ENCODE measurements around the gene SS18L1.

SS18L1 gene

DNA sequence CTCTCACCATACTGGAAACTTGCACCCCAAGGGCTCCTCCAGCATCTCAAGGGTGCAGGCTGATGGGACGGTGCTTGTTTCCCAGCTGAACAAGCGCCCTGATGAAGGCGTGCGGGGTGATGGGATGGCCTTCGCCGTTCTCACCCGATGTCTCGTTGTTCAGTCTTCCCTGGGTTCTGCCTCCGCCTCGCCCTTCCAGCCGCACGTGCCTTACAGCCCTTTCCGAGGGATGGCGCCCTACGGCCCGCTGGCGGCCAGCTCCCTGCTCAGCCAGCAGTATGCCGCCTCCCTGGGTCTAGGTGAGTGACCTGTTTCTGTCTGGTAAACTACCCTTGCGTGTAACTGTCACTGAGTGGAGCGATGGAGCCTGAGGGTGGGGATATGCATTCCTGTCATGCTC is 17.4 kb upstream of the SS18L1 start:
- TF ChIP-seq ZNF274 (IDR thresholded peaks at IDR 0.05; ENCODE audit: low read depth, low read length) = no peak
- H3K4me3 ChIP-seq (ENCODE audit: low read length) = no peak overlapping the region

DNA sequence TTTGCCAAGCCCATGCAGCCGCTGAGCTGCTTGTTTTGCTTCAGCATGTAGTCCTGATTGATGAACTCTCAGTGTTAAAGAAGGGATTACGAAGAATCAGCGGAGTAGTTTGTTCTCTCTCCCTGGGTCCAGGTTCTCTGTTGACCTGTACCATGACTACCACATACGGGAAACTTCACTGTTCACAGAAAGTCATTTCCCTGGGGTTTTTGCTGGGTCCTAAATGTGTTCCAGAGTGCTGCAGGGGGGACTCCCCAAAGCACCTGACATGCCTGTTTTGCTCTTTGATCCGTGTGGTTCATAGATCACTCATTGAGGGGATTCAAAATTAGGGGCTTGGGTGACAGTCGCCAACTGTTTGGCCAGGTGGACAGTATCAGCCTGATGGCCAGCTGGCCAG is 15.8 kb upstream of the SS18L1 start:
- no peak for TF ChIP-seq ZNF274 (IDR thresholded peaks at IDR 0.05; ENCODE audit: low read depth, low read length)

DNA sequence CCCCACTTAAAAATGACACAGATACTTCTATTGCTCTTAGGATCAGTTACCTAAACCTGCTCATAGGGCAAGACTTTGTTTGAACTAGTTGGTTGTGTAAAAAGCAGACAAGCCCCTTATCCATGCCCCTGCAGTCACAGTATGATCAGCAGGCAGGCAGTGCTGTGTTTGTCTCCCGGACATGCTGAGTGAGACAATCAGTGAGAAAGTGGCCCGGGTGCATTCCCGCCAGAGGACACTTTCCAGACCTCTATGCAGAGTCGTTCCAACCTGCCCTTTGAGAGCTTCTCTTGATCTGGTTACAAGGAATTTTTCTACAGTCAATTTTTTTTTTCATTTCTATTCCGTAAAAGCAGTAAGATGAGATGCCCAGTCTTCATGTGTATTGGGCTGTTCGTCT is 15.1 kb upstream of the SS18L1 start:
- no peak for TF ChIP-seq ZNF274 (IDR thresholded peaks at IDR 0.05; ENCODE audit: low read depth, low read length)
- H3K4me3 ChIP-seq (ENCODE audit: low read length) = no peak overlapping the region

More for the DNA sequence above, 15.8 kb upstream of the SS18L1 start:
- no peak overlapping the region for H3K4me3 ChIP-seq (ENCODE audit: low read length)

DNA sequence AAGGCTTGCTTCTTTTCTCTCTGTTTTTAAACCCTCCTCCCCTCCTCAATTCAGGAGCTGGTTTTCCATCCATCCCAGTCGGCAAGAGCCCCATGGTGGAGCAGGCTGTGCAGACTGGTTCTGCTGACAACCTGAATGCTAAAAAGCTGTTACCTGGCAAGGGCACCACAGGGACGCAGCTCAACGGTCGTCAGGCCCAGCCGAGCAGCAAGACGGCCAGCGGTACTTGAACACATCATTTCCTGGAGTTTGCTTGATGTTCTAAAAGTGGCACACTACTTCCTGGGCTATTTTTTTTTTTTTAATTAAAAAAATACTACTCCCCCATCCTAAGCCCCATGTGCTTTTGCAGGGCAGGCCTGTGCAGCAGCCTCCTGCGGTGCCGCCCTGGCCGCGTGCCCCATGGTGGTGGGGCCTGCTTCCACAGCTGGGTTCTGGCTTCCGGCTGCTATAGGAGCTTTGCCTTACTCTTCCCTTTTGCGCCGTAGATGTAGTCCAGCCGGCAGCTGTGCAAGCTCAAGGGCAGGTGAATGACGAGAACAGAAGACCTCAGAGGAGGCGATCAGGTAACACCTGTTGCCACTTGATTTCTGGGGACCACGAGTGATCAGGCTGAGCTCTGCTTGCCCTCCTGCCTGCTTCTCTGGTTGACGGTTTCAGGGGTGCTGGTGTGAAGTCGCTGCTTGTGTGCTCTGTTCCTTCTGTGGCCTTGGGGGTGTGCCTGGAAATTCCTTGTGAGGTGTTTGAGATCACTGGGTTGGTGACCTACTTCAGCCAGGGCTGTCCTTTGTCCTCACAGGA is 13.6 kb upstream of the SS18L1 start:
- TF ChIP-seq ZNF274 (IDR thresholded peaks at IDR 0.05; ENCODE audit: low read depth, low read length) = no peak
- H3K4me3 ChIP-seq (ENCODE audit: low read length) = no peak overlapping the region

DNA sequence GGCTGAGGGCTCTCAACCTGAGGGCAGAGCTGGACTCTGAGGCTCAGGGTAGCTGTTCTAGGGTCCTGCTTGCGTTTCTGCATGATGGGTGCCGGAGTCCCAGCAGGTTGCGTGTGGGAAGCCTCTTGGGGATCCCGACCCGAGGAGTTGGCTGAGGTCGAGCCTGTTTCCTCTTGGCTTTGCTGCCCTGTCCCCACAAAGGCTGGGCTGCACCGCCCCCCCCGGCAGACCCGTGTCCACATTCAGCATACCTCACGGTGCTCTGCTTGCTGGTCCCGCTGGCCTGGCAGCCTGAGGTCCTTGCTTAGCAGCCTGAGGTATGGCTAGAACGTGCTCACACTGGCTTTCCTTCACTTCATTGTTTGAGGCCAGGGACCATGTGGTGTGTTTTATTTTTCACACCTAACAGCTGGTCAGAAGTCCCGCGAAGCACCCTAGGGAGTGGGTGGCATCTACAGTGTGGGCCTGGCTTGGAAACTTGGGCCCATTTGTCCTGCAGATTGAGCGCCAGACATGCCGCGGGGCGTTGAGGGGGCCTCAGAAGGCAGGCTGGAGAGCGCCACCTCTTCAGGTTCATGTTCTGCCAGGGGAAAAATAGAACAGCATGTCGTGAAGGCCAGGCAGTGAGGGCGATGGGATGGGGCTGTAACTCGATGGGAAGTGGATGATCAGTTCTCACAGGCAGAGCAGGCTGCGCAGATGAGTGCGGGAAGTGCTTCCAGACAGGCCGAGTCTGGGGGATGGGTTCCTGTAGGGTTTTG is 11.8 kb upstream of the SS18L1 start:
- no peak for TF ChIP-seq ZNF274 (IDR thresholded peaks at IDR 0.05; ENCODE audit: low read depth, low read length)
- no peak overlapping the region for H3K4me3 ChIP-seq (ENCODE audit: low read length)

DNA sequence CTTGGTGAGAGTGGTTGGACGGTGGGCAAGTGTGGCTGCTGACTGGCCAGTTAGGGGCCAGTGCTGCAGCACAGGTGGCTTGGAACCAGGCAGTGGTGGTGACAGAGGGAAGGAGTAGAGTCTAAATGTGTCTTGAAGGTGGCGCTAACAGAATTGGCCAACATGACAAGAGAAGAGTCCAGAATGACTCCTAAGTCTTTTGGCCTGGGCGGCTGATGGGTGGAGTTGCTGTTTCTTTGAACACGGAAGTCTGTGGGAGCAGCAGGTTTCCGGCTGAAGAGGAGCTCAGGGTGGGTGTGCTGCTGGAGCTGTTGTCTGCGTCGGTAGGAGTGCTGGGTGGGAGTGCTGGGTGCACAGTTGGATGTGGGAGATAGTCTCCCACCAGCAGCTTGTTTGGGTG is 11.1 kb upstream of the SS18L1 start:
- TF ChIP-seq ZNF274 (IDR thresholded peaks at IDR 0.05; ENCODE audit: low read depth, low read length) = no peak
- H3K4me3 ChIP-seq (ENCODE audit: low read length) = no peak overlapping the region

DNA sequence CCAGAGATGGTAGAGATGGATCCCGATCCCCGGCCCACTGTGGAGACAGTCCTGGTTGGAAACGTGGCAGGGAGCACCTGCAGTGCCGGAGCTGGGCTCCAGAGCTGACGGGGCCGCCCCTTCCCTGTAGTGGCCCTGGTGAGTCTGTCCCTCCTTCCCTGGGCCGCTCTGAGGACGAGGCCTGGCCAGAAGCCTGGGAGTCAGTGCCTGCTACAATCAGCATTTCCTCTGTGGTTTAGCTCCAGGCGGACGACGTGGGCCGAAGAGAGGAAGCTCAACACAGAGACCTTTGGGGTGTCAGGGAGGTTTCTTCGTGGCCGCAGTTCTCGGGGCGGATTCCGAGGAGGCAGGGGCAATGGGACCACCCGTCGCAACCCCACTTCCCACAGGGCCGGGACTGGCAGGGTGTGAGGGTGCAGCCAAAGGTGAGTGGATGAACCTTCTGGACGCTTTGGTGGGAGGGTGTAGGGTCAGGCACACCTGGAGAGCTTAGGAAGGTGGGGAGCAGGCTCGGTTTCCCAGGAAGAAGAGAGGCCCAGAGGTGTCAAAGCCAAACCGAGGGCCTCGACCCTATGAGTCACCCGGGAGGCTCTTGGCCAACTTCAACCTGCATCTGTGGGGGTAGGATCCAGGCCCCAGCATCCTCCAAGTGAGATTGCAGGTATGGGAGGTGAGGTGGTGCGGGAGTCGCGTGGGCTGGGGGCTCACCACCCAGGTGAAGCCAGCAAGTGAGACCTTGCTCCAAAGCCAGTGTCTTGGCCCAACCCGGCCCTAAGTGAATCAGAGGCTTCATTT is 10.3 kb upstream of the SS18L1 start:
- no peak overlapping the region for H3K4me3 ChIP-seq (ENCODE audit: low read length)
- no peak for TF ChIP-seq ZNF274 (IDR thresholded peaks at IDR 0.05; ENCODE audit: low read depth, low read length)

DNA sequence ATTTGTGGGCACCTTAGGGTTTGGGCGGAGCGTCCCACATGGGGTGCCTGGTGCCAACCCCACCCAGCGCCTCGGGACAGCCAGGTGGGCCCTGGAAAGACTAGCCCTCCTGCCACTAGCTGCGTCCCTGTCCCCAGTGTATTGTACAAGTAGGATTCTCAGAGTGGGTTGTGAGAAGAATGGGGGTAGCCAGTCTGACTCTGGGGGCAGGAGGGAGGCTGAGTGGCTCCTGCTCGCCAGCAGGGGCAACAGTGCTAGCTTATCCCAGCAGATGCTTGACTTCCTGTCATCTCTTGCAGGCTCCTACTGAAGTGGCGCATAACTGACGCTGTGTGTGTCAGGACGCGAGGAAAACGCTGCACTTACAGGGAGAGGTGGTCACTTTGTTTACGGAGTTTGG is 9.7 kb upstream of the SS18L1 start:
- H3K4me3 ChIP-seq (ENCODE audit: low read length) = no peak overlapping the region
- no peak for TF ChIP-seq ZNF274 (IDR thresholded peaks at IDR 0.05; ENCODE audit: low read depth, low read length)

DNA sequence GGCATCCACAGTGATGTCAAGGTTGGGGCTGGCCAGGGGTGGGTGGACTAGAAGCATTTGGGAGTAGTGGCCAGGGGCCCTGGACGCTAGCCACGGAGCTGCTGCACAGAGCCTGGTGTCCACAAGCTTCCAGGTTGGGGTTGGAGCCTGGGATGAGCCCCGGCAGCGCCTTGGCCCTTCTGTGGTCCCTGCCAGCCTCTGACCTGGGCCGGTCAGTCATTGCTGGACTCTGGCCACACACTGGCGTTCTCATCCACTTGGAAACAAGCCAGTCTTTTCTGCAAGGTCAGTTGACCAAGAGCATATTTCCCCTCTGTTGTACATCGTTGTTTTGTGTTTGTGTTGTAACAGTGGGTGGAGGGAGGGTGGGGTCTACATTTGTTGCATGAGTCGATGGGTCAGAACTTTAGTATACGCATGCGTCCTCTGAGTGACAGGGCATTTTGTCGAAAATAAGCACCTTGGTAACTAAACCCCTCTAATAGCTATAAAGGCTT is 8.8 kb upstream of the SS18L1 start:
- no peak for TF ChIP-seq ZNF274 (IDR thresholded peaks at IDR 0.05; ENCODE audit: low read depth, low read length)
- H3K4me3 ChIP-seq (ENCODE audit: low read length) = no peak overlapping the region

DNA sequence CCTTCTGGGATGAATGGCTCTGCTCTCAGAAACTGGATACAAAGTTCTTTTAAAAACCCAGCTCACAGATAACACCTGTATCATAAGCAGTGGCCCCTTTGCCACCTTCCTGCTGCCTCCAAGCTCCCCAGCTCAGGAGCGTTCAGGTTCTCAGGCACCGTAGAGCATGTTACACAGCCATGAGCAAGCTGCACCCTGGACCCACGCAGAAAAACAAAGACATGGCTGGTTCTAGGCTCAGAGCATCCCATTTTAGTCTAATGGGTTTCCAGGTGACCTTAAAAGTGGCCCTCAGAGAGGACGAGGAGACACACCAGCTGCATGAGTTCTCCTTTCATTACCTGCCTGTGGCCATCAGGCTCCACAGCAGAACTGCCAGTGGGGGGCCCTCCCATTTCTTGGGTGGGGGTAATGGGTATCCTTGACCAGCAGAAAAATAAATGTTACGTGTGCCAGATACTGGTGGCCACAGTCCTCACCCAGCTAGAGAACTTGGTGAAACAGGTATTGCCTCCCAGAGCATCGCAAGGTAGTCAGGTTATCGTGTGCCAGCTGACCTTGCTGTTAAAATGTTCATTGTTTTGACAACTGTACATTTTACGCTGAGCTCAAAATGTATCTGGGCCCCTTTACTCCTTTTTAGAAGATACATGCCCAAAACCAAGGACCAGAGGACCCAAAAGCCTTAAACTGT is 7.8 kb upstream of the SS18L1 start:
- no peak for TF ChIP-seq ZNF274 (IDR thresholded peaks at IDR 0.05; ENCODE audit: low read depth, low read length)

DNA sequence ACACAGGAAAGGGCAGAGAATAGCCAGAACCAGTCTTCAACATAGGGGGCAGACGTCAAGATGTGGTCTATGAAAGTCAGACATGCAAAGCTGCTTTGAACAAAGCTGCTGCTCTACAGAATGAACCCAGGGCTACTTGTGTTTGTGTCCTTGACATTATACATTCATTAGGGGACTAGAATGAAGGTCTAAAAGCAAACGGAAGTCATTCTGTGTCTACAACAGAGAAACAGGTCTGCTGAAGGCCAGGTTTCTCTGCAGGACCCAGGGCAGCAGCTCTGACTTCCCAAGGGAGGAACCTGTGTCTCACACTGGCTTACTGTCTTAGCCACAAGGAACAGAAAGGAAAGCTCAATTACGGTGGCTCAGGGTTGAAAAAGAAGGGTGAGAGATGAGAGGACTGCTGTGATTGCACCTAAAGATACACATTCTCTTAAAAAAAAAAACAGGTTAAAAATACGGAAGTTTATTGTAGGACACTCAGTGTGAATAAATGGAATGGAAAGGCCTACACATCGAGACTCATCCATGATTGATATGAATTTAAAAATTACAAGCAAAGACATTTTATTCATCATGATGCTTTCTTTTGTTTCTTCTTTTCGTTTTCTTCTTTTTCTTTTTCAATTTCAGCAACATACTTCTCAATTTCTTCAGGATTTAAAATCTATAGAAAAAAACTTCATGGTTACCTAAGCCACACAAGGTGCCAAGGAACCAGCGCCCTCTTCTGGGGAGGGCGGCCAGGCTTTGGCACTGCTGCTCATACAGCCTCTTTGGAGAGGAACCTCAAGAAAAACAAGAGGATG is 7.1 kb upstream of the SS18L1 start:
- no peak overlapping the region for H3K4me3 ChIP-seq (ENCODE audit: low read length)
- TF ChIP-seq ZNF274 (IDR thresholded peaks at IDR 0.05; ENCODE audit: low read depth, low read length) = no peak

More for the DNA sequence above, 7.8 kb upstream of the SS18L1 start:
- H3K4me3 ChIP-seq (ENCODE audit: low read length) = no peak overlapping the region

DNA sequence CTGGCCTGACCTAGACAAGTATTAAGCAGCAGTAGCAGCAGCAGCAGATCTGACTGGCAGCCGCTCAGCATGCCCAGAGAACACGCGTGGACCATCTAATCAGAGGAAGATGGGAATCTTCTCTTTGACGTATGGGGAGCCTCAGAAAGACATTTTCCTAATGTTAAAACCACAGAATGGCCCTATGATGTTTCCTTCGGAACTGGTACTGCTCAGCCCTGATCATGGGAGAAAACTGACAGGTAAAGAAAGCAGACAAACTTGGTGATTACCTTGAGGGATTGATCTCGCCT is 6.5 kb upstream of the SS18L1 start:
- no peak for TF ChIP-seq ZNF274 (IDR thresholded peaks at IDR 0.05; ENCODE audit: low read depth, low read length)

More for the DNA sequence above, 6.5 kb upstream of the SS18L1 start:
- no peak overlapping the region for H3K4me3 ChIP-seq (ENCODE audit: low read length)

Measured in GM08714 (cell line).